ENCODE results near the gene TNIK. TPM values are rescaled to one million over a fixed set of nuclear protein-coding genes. Genes with fewer than 3 reads are reported as not detected.

The TNIK gene
- total and polyA plus RNA-seq, 2 experiments from 2014 or later, result 14.6 to 34.3 TPM

DNA sequence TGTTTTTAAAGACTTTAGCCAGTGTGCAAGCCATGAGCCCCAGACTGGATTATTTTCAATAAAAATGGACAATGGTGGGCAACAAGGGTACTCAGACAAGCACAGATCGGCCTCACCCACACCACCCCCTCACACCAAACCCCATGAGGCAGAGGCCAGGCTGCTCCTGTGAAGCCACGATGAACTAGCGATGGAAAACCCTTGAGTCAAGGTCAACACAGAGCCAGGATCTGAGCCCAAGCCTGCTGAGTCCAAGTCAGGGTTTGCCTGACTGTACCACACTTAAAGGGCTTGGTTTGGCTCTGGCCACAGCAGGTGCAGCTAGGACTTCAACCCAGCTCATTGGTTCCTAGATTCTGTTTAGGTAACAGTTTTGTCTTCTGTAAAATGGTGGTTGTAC lies 302.2 kb downstream of the TNIK start:
- no peak overlapping the region for H3K4me2 ChIP-seq
- H3K9me2 ChIP-seq (ENCODE audit: insufficient read depth), result no peaks in the 10 kb centered on the region
- H3K27ac Mint-ChIP-seq, result no peak overlapping the region
- ATAC-seq, result no peak
- H3K4me3 ChIP-seq, result no peak overlapping the region
- no peak for TF ChIP-seq NANOG (IDR thresholded peaks at IDR 0.05; ENCODE audit: borderline replicate concordance)
- no peak for TF ChIP-seq CREB1 (CRISPR knock-in tag; IDR thresholded peaks at IDR 0.05; ENCODE audit: low read depth)
- TF ChIP-seq, protein P1, sequence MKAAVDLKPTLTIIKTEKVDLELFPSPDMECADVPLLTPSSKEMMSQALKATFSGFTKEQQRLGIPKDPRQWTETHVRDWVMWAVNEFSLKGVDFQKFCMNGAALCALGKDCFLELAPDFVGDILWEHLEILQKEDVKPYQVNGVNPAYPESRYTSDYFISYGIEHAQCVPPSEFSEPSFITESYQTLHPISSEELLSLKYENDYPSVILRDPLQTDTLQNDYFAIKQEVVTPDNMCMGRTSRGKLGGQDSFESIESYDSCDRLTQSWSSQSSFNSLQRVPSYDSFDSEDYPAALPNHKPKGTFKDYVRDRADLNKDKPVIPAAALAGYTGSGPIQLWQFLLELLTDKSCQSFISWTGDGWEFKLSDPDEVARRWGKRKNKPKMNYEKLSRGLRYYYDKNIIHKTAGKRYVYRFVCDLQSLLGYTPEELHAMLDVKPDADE (IDR thresholded peaks at IDR 0.05), result no peak
- TF ChIP-seq ZNF114 (CRISPR knock-in tag; IDR thresholded peaks at IDR 0.05), result no peak
- TF ChIP-seq, protein P2, sequence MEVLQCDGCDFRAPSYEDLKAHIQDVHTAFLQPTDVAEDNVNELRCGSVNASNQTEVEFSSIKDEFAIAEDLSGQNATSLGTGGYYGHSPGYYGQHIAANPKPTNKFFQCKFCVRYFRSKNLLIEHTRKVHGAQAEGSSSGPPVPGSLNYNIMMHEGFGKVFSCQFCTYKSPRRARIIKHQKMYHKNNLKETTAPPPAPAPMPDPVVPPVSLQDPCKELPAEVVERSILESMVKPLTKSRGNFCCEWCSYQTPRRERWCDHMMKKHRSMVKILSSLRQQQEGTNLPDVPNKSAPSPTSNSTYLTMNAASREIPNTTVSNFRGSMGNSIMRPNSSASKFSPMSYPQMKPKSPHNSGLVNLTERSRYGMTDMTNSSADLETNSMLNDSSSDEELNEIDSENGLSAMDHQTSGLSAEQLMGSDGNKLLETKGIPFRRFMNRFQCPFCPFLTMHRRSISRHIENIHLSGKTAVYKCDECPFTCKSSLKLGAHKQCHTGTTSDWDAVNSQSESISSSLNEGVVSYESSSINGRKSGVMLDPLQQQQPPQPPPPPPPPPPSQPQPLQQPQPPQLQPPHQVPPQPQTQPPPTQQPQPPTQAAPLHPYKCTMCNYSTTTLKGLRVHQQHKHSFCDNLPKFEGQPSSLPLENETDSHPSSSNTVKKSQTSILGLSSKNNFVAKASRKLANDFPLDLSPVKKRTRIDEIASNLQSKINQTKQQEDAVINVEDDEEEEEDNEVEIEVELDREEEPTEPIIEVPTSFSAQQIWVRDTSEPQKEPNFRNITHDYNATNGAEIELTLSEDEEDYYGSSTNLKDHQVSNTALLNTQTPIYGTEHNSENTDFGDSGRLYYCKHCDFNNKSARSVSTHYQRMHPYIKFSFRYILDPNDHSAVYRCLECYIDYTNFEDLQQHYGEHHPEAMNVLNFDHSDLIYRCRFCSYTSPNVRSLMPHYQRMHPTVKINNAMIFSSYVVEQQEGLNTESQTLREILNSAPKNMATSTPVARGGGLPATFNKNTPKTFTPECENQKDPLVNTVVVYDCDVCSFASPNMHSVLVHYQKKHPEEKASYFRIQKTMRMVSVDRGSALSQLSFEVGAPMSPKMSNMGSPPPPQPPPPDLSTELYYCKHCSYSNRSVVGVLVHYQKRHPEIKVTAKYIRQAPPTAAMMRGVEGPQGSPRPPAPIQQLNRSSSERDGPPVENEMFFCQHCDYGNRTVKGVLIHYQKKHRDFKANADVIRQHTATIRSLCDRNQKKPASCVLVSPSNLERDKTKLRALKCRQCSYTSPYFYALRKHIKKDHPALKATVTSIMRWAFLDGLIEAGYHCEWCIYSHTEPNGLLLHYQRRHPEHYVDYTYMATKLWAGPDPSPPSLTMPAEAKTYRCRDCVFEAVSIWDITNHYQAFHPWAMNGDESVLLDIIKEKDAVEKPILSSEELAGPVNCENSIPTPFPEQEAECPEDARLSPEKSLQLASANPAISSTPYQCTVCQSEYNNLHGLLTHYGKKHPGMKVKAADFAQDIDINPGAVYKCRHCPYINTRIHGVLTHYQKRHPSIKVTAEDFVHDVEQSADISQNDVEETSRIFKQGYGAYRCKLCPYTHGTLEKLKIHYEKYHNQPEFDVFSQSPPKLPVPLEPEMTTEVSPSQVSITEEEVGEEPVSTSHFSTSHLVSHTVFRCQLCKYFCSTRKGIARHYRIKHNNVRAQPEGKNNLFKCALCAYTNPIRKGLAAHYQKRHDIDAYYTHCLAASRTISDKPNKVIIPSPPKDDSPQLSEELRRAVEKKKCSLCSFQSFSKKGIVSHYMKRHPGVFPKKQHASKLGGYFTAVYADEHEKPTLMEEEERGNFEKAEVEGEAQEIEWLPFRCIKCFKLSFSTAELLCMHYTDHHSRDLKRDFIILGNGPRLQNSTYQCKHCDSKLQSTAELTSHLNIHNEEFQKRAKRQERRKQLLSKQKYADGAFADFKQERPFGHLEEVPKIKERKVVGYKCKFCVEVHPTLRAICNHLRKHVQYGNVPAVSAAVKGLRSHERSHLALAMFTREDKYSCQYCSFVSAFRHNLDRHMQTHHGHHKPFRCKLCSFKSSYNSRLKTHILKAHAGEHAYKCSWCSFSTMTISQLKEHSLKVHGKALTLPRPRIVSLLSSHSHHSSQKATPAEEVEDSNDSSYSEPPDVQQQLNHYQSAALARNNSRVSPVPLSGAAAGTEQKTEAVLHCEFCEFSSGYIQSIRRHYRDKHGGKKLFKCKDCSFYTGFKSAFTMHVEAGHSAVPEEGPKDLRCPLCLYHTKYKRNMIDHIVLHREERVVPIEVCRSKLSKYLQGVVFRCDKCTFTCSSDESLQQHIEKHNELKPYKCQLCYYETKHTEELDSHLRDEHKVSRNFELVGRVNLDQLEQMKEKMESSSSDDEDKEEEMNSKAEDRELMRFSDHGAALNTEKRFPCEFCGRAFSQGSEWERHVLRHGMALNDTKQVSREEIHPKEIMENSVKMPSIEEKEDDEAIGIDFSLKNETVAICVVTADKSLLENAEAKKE (CRISPR knock-in tag; IDR thresholded peaks at IDR 0.05), result no peak
- no peak for TF ChIP-seq JUNB (IDR thresholded peaks at IDR 0.05; ENCODE audit: unreplicated experiment)
- peaks cover 5% of the 10 kb centered on the region for H3K27me3 Mint-ChIP-seq (ENCODE audit: insufficient read depth, low read depth, poor library complexity)
- no peaks in the 10 kb centered on the region for H3K4me1 ChIP-seq (ENCODE audit: insufficient read depth)
- H4K20me1 ChIP-seq (replicated peaks; ENCODE audit: insufficient read depth), result no peaks in the 10 kb centered on the region
- H2AFZ ChIP-seq, result no peak overlapping the region
- H3K9me3 Mint-ChIP-seq, result peaks cover 4% of the 10 kb centered on the region
- H3K27ac ChIP-seq (ENCODE audit: low read depth), result no peak overlapping the region
- peaks cover 58% of the 10 kb centered on the region for H3K36me3 Mint-ChIP-seq (ENCODE audit: low read depth)
- H3F3A ChIP-seq (replicated peaks; ENCODE audit: low read depth), result no peaks in the 10 kb centered on the region
- H3K79me2 ChIP-seq (replicated peaks; ENCODE audit: insufficient read depth), result no peaks in the 10 kb centered on the region
- no peaks in the 10 kb centered on the region for H3K27me3 ChIP-seq (ENCODE audit: insufficient read depth)
- peaks cover 8% of the 10 kb centered on the region; the same call in 1 of the 2 replicates for H3K36me3 ChIP-seq (ENCODE audit: insufficient read depth)
- no peaks in the 10 kb centered on the region; the same call in 2 of the 3 replicates for H3K4me1 Mint-ChIP-seq
- DNase-seq (ENCODE audit: low spot score), result no peak
- H3K4me3 Mint-ChIP-seq, result no peak overlapping the region
